HPDE6-E6E7 (cell line): ENCODE data around the gene AKR7A3.
"Not testable (repeated sequence)": the region's sequence is repeated elsewhere in the genome, so short reads cannot be mapped to it uniquely, and the experiment has no call there.

Experiments used
- DNase-seq: peaks from one replicate; pipeline ENCODE4 v3.0.0; 2011; ENCODE audit warnings: missing footprints; ENCODE audit errors: extremely low spot score

Gene AKR7A3

DNA sequence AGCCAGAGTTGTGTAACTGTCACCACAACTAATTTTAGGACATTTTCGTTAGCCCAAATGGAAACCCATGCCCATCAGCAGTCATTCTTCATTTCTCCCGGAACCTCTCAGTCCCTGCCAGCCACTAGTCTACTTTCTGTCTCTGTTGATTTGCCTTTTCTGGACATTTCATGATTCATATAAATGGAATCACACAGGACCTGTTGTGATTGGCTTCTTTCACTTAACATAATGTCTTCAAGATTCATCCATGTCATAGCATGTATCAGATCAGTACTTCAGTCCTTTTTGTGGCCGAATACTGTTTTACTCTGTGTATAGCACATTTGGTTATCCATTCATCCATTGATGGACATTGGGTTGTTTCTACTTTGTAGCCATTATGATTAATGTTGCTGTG lies 30.6 kb upstream of the AKR7A3 start:
- DNase-seq = no peak

DNA sequence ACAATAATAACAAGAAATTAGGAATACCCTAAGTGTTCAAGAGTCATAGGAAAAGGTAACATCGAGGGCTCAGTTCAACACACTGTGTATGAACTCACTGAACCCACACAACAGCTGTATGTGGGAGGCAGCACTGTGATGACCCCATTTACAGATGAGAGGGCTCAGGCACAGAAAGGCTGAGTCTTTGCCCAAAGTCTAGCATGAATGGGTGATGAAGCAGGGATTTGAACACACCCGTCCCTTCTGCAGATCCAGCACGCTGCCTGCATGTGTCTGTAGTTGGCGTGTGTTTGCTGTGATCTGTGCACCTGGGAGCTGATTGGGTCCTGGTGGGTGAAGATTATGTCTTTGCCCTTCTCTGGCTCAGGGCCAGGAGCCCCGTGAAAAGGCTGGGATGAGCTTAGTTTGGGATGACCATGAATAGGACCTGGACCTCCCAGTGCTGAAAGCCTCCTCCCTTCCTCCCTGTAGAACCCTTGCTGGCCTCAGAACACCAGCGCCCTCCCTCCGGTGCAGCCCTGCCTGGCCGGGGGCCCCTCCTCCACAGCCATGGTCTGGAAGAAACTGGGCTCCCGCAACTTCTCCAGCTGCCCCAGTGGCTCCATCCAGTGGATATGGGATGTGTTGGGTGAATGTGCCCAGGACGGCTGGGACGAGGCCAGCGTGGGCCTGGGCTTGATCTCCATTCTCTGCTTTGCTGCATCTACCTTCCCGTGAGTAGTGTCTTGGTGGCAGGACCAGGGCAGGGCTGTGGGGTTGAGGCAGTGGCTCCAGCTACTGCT lies 28.7 kb upstream of the AKR7A3 start:
- DNase-seq = no peak

DNA sequence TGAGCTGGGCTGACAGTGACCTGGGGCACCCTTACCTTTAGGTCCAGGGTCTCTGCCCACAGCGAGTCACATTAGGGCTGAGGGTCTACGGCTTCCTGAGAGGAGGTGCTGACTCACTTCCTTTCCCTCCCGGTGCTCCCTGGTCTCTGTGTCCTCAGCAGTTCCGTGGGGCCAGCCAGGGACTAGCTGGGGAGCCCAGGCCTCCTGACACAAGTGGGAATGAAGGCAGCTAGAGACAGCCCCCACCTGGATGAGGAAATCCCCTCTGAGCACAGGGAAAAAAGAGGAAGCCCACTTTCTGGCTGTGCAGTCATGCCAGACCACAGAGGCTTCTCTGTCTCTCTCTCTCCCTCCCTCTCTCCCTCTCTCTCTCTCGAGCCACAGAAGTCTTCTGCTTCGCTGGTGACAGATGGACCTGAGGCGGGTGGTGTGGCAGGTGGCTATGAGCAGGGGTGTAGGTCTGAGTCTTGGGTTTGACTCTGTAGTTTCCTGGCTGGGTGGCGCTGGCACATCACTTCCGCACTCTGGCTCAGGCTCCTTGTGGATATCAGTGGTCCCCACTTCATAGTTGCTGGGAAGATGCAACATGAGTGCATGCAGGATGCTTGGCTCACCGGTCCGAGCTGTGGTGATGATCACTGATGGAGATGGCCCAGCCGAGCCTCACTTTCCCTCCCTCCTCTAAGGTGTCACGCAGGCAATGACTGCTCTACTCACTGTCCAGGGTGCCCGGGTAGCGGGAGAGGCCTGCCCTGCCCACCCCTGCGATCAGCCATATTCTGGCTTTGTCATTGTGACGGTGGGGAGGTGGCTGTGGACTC lies 27.0 kb upstream of the AKR7A3 start:
- DNase-seq = no peak

DNA sequence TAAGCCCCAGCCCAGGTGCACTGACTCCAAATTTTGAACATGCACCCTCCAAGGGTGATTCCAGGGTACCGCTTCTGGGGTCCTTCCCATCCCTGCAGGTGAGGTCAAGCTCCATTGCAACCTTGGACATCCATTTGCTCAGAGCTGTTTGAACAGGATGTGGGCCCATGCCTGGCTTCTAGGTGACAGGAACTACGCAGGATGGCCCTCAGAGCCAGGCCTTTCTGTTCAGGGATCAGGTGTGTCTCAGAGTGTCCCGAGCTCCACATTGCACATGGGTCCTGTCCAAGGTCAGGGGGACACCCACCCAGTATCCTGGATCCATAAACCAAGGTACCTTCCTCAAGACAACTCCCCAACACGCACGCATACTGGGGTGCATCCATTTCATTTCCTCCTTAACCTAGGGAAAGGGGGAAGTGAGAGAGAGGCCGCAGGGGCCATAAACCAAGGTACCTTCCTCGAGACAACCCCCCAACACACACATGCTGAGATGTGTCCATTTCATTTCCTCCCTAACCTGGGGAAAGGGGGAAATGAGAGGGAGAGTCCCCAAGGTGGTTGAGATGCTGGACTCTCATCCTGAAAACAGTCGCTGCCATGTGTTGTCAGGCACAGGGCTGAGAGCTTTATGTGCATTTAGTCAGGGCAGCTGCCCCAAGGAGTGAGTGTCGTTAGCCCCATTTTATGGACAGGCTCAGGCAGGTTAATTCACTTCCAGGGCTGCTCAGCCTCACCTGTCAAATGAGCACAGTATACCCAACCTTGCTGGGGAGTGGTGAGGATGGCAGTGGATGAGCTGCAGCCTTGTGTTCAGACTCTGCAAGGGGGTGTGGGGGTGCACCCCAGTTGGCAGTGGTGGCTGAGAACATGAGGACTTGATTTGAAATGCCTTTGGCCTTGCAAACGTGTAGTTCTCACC lies 25.7 kb upstream of the AKR7A3 start:
- no peak for DNase-seq

DNA sequence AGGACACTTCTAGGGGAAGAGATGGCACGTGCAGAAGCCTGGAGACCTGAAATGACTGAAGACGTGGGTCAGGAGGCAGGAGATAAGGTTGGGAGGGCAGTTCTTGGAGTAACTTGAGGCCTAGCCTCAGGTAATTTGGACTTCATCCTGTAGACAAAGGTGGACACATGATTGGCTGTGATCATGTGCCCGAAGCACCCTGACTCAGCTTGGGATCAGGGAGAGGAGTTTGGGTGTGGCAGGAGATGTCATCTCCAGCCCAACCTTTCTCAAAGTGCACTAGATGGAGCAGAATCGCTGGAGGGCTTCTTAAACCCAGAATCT lies 25.0 kb upstream of the AKR7A3 start:
- DNase-seq = no peak

DNA sequence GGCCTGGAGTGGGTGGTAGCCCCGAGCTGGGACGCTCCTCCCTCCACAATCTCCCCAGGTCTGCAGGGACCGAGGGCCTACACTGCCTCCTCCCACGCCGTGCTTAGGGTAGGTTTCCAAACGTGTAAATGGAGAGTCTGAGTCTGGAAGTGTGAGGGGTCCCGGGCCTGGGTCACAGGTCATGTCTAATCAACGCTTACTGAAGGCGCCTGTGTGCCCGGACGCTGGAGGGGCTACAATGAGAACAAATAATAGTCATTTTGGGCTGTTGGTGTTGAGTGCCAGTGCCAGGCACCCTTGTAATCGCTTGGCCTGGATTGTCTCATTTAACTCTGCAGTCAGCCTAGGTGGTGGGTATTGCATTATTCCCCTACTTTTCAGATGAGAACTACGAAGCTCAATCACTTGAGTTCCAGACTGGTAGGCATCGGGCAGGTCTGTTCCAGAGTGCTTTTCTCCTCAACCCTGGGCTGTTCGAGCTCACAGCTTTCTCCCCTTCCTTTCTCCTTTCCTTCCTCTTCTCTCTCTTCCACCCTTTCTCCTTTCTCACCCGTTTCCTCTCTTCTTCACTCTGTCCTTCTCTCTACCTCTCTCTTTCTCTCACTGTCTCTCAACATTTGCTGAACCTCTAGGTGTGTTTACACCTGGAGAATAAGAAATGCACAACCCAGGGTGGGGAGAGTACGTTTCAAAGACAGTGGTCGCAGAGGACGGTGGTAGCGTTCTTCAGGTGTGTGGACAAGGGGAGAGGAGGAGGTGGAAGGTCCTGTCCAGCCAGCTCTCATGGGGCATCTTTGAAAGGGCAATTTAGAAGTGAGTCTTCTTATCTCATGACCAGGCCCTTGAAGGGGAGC lies 24.4 kb upstream of the AKR7A3 start:
- no peak for DNase-seq

DNA sequence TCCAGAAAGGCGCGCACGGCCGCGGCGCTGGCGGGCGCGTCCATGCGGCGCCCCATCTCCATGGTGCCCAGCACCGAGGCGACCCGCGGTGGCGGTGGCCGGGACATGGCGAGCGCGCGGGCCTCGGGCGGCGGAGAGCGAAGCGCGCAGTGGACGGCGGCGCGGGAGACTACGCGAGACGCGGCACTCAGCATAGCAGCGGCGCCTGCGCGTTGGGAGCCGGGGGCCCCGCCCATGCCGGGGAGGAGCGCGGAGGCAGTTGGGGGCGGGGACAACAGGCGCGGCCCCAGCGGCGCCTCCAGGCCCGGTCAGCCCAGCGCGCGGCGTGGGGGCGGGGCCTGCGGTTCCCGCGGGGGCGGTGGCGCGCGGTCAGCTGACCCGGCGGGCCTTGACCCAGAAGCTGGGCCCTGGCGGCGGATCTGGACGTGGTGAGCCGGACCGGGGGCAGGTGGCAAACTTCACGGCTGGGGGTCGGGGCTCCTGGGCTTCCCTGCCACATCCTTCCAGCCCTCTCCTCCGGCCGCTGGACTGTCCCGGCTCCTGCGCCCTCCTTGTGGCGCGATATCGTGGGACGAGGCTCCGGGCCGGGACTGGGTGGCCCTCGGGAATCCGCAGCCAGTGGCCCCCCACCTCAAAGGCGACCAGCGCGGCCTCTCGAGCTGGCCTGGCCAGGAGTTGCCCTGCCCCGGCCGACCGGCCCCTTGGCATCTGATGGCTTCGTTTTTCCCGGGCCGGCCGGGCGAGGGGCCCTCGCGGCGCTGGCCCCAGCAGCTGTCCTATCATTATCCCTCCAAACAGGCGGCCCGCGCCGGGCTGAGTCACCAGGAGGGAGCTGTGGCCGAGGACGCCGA lies 23.6 kb upstream of the AKR7A3 start, which contains the start of the genes AKR7A2 and SLC66A1:
TSS of gene AKR7A2 (minus strand) at position 214 of the 851 bp plus-strand sequence. CDS start at position 194, 20 bp downstream.
TSS of gene SLC66A1 (plus strand) at position 396 of the 851 bp plus-strand sequence. CDS start 5,352 bp downstream, outside the sequence.
- peak; percentile 96 for DNase-seq

DNA sequence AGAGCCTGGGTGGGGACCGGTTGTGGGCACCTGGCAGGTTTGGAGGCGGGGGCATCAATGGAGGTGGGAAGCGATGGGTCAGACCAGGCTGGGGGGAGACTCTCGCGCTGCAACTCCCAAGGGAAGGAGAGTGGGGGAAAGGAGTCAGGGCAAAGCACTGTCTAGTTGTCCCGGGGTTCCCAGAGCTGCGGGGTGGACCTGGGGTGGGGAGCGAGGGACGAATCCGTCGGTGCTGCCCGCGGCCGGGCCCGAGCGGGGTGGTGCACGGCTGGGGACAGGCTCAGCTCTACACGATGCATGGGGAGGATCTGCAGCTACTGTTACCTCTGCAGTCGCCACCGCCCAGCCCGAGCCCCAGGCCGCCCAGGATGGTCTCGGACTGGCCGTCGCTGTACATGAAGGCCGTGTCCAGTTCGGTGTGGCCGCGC lies 22.9 kb upstream of the AKR7A3 start:
- peak; percentile 36 for DNase-seq

DNA sequence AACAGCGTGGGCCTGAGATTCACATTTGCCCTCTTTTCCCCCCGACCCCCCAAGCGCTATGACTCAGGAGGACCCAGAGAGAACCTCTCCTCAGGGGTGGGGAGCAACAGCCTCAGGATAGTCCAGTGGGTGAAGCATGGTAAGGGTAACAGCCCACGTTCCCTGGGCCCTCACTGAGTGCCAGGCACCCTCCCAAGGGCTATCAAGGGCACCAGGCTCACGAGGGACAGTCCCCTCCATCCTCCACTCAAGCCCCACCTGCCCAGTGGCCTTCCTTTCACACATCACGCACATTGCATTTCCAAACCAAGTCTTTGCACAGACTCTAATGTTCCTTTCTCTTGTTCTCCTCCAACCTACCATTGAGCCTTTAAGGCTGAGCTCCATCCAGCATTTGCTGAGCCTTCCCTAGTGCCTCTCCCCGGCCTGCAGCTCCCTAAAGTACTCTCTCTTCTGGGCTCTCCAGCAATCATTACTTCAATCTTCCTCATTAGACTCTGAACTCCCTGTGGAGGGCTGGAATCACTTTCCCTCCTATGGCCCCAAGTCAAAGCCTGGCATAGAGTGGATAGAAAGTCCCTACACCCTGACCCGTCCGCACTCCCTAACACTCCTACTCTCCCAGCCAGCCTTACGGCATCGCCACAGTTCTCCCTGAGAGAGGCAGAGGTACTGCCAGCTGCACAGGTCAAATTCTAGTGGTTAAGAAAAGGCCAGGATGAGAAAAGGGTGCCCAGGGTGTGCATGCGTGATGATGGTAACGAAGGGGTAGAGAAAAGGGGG lies 22.3 kb upstream of the AKR7A3 start:
- no peak for DNase-seq

DNA sequence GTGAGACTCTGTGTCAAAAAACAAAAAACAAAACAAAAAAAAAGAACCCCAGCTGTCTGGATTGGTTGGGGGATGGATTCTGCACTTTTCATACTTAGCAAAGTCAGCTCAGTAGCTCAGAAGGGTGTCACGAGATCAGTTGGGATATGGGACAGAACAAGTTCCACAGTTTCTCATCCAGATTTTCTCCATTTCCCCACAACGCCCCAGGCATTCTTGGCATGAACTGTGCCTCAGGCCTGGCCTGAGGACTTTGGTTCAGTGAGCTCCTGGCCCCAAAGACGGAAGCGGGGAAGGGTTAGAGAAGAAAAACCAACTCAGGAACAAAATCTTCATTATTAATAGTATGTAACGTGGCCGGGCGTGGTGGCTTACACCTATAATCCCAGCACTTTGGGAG lies 21.5 kb upstream of the AKR7A3 start:
- DNase-seq = no peak

DNA sequence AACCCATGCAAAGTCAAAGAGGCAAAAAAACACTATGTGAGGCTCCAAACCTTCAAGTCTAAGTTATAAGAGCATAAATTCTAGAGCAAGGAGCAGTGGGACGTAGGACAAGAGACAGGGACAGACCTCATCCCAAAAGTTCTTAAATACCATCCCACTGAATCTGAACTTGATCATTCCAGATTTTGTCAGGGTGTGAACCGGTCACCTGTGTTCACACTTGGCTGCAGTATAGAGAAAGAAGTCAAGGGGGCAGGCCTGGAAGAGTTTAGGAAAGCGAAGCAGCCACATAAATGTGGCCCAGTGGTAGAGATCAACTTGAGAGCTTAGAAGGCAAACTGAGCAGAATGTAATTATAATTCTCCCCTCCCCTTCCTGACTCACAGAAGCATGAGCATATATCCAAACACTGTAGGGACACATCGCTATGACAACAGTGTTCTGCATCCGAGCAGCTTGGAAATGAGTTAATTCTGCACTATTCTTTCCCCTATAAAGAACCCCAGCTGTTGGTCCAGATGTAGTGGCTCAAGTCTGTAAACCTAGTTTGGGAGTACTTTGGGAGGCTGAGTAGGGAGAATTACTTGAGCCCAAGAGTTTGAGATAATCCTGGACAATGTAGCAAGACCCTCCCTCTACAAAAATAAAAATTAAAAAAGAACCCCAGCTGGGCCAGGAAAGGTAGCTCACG lies 20.7 kb upstream of the AKR7A3 start:
- no peak for DNase-seq

DNA sequence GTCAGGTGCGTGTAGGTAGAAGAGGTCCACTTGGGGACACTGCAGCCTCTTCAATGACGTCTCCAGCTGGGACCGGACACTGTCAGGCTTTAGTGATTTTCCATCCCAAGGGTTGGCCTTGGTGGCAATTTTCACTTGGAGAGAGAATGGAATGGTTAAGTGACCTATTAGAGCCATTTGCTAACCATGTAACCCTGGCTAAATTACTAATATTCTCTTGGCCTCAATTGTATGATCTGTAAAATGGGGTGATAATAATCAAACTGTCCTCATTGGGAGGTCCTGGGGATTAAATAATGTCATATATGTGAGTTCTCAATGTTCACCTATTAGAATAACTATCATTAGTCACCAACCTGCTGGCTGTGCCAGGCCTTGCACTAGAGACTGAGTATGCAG lies 19.9 kb upstream of the AKR7A3 start:
- DNase-seq = no peak

DNA sequence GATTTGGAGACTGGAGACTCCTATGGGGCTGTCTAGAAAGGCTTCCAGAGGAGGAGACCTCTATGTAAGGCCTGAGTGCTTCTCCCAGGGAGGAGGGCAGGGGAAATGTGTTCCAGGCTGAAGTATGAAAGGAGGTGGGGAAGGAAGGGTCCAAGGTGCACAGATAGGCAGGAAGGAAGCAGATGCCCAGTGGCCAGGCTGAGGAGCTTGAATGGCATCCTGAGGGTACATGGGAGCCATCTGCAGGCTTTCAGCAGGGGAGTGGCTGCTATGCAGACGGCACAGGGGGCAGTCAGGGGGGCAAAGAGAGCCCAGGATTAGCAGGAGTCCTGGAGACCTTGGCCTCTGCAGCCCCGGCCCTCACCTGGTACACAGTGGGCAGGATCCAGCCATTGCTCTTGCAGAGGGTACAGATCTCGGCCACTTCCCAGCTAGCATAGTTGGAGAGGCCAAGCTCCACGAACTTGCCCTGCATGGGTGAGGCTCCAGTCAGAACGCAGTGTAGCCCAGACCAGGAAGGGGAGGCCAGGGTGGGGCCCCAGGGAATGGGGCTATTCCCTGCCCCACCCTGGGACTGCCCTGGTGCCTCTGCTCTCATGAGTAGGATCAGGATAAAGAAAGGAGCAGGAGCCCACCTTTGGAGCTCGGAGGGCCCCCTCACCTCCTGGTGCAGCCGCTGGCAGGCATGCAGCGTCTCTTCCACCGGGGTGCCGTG lies 19.4 kb upstream of the AKR7A3 start:
- no peak for DNase-seq

DNA sequence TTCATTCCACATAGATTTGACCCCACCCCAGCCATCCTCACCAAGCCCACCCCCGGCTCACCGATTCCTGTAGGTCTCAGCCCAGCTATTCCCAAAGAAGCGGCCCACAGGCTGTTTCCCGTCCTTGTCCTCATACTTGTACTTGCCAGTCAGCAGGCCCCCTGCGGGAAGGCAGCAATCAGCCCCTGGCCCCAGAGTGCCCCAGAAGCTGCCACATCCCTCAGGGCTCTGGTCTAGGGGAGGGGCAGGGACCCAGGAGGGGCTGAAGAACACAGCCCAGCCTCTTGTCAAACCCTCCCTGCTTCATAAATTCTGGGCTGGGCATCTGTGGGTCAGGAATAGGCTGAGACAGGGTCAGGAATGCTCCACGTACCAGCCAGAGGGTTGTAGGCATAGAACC lies 18.4 kb upstream of the AKR7A3 start:
- DNase-seq = no peak

DNA sequence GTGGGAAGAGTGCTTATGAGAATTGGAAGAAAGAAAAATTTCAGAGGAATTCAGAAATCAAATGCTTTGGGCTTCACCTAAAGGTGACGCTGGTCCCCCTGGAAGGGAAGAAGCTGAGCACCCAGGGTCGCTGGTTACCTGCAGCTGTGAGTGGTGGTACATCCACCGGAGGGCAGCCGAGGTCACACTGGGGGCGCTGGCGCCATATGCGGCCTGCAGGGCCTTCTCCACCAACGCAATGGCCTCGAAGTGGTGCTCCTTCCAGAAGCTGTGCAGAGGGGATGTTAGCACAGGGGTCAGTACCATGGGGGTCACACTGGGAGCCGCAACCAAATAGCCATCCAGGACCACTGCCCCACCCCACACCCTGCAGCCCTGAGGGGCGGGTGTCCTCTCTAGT lies 17.3 kb upstream of the AKR7A3 start:
- DNase-seq = no peak

DNA sequence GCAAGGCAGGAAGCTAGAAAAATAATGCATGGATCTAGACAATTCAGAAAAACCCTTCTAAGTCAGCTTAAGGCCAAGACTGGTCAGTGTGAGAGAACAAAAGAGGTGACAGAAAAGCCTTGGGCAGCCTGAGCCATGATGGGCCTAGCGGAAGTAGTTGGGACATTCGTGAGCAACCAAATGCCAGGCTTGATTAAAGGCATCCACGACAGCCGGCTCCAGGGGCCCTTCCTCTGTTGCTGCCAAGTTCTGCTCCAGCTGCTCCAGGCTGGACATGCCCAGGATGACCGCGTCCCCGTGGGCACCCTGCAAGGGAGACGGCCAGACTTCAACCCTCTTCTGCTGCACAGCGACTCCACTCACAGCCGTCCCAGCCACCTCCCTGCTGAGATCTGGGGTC lies 15.5 kb upstream of the AKR7A3 start:
- DNase-seq = not testable (repeated sequence)

DNA sequence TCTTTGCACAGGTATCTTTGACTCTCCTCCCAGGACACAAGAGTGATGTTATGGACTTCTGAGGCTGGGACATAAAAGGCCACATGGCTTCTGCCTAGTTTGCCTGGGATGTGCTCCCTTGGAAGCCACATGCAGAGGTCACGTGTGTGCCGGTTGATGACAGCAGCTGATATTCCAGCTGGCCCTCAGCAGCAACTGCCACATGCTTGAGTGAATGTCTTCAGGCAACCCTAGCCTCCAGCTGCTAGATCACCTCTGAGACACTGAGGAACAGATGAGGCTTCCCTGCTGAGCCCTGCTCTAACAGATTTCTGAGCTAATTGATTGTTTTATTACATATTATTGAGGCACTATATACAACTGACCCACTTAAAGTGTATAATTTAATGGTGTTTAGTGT lies 11.6 kb upstream of the AKR7A3 start:
- no peak for DNase-seq

DNA sequence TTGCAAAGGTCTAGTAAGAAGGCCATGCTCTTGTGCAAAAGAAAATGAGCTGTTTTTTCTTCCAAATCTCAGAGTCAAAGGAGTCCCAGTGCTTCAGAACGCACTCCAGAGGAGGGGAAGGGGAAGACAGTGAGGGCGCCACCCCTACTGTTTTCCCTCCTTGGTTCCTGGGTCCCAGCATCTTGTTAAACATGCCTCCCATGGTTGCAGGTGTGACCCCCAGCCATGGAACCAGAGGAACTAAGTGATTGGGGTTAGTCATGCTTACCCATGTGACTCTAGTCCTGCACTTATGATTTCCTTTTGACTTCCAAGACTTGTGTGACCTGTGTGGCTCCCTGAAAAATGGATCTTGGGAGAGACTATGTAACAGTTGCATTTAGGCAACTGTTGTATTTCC lies 6.1 kb upstream of the AKR7A3 start:
- DNase-seq = no peak
